Natural killer cell (primary cell): ENCODE data around the gene BCL6B. TPM values are rescaled to one million over a fixed set of nuclear protein-coding genes. Genes with fewer than 3 reads are reported as not detected.

Source experiments
- ATAC-seq, 3 donors: fragments of 150-1000 bp in 2 of 3; fragments of 200-7000 bp in 1 of 3; cut with Tn5 transposase; 1 replicate in 1 of 3; 2 replicates in 2 of 3; pipeline ENCODE4 v1.10.0; 2021; ENCODE audit warnings: mild to moderate bottlenecking in 2 of 3, moderate library complexity in 2 of 3
- DNase-seq, 2 donors: peaks; one replicate each; pipeline versions ENCODE4 v3.0.0 to v3.0.0-alpha.2; 2013 to 2021; ENCODE audit warnings: mixed read lengths in 1 of 2
- H3K27ac ChIP-seq: one replicate; pipeline ENCODE4 v1.5.1; 2013; ENCODE audit warnings: mild to moderate bottlenecking, low read length
- H3K27me3 ChIP-seq: one replicate; pipeline ENCODE4 v1.6.1; 2013; ENCODE audit warnings: low read length; ENCODE audit not compliant: control insufficient read depth, insufficient read depth
- H3K36me3 ChIP-seq: one replicate; pipeline ENCODE4 v1.6.1; 2013; ENCODE audit warnings: low read length; ENCODE audit not compliant: control insufficient read depth, insufficient read depth
- H3K4me1 ChIP-seq: one replicate; pipeline ENCODE4 v1.6.1; 2013; ENCODE audit warnings: low read length; ENCODE audit not compliant: control insufficient read depth, insufficient read depth
- H3K4me3 ChIP-seq: one replicate; pipeline ENCODE4 v1.5.1; 2013; ENCODE audit warnings: low read length
- H3K9me3 ChIP-seq: one replicate; pipeline ENCODE4 v1.6.1; 2013; ENCODE audit warnings: low read length; ENCODE audit not compliant: control insufficient read depth, insufficient read depth
- H3K27ac Mint-ChIP-seq, 2 donors: one replicate each; pipeline ENCODE4 v1.8.0; 2022; ENCODE audit warnings: mild to moderate bottlenecking in 2 of 2, mixed read lengths in 2 of 2, moderate library complexity in 1 of 2
- H3K27me3 Mint-ChIP-seq, 2 donors: one replicate each; pipeline ENCODE4 v1.8.0; 2022; ENCODE audit warnings: low read depth in 2 of 2, mixed read lengths in 2 of 2
- H3K36me3 Mint-ChIP-seq: one replicate; pipeline ENCODE4 v1.8.0; 2022; ENCODE audit warnings: mixed read lengths
- H3K4me1 Mint-ChIP-seq, 2 donors: one replicate each; pipeline ENCODE4 v1.8.0; 2022; ENCODE audit warnings: mixed read lengths in 2 of 2
- H3K4me3 Mint-ChIP-seq: one replicate; pipeline ENCODE4 v1.8.0; 2022; ENCODE audit warnings: mild to moderate bottlenecking, moderate library complexity, mixed read lengths
- H3K9me3 Mint-ChIP-seq, 2 donors: one replicate each; pipeline ENCODE4 v1.8.0; 2022; ENCODE audit warnings: mixed read lengths in 2 of 2
- CTCF ChIP-seq: fragments of 200-600 bp; IDR thresholded peaks from one replicate; pipeline ENCODE4 v1.8.0; 2022; ENCODE audit warnings: antibody characterized with exemption
- WGBS: methylation state at CpG from one replicate; pipeline ENCODE4 v1.1.7; 2013; ENCODE audit warnings: missing lambda C conversion rate; ENCODE audit not compliant: insufficient coverage; 5-methylcytosine and 5-hydroxymethylcytosine counted together
- intact Hi-C: fragments of 100-400 bp; cut with micrococcal nuclease; formaldehyde crosslinking; loops from one replicate; pipeline ENCODE4 v1.14.2; 2022
- total RNA-seq, 4 donors: library from RNA; stranded (reverse); fragments of 120-200 nt in 1 of 4; gene quantifications; one replicate each; pipeline versions ENCODE4 v1.2.3 to v1.2.4, GENCODE V29; 2013 to 2022

Gene BCL6B
- total RNA-seq, 3 donors from 2014 or later (not counting 1 experiment from before 2014, with no cell fraction given): 0.49 to 0.84 TPM; not detected in 1

DNA sequence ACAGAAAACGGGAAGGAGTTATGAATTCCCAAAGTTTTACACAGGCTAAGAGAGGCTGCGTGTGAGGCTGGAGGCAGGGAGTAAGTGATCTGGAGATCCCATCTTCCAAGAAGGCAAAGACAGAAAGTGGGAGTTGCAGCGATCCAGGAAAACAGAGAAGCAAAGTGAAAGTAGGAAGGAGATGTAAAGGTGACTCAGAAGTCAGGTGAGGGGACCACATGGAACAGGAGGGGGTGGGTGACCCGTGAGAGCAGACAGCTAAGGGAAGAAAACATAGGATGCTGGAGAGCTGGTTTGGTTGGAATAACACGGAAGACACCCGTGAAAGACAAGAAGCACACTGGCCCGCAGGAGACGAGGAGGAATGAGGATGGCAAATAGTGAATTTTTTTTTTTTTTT is 25.7 kb upstream of the BCL6B start:
- H3K4me3 Mint-ChIP-seq: no peak overlapping the region
- ATAC-seq: no peak
- peaks cover 19 to 22% of the 10 kb centered on the region in 2 donors for H3K4me1 Mint-ChIP-seq
- no peak overlapping the region for H3K27ac ChIP-seq
- peaks cover 12% of the 10 kb centered on the region for H3K36me3 Mint-ChIP-seq
- intact Hi-C loops: no loop called here
- H3K27me3 ChIP-seq: no peaks in the 10 kb centered on the region
- H3K9me3 ChIP-seq: no peaks in the 10 kb centered on the region
- DNase-seq: no peak
- no peaks in the 10 kb centered on the region for H3K27me3 Mint-ChIP-seq
- 83% methylated on average over 8 of the region's 8 CpGs for WGBS
- H3K9me3 Mint-ChIP-seq: no peaks in the 10 kb centered on the region
- H3K4me1 ChIP-seq: peaks cover 3% of the 10 kb centered on the region
- TF ChIP-seq CTCF: no peak
- peaks cover 38% of the 10 kb centered on the region for H3K36me3 ChIP-seq
- H3K4me3 ChIP-seq: no peak overlapping the region
- no peak overlapping the region for H3K27ac Mint-ChIP-seq

DNA sequence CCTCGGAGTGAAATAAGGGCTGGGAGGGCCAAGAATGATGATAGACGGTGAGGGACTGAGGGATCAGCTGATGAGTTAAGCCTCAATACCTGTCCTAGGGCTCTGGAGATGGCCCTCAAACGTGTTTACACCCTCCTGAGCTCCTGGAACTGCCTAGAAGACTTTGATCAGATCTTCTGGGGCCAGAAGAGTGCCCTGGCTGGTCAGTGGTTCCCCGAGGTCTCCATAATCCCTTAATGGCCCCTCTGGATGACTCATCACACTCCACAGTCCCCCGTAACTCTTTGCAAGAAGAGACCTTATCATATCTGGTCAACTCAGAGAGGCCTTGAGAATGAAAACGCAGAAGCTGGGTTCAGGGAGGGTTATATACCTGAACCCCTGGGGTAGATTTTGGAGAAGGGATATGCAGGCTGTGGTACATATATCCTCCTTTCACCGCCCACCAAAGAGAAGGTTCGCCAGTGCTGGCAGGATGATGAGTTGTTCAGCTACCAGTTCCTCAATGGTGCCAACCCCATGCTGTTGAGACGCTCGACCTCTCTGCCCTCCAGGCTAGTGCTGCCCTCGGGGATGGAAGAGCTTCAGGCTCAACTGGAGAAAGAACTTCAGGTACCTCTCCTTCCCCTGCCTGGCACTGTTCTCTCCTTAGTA is 23.9 kb upstream of the BCL6B start:
- H3K4me1 Mint-ChIP-seq: peaks cover 19 to 25% of the 10 kb centered on the region in 2 donors
- H3K27ac Mint-ChIP-seq: no peak overlapping the region
- H3K36me3 Mint-ChIP-seq: peaks cover 14% of the 10 kb centered on the region
- peaks cover 3% of the 10 kb centered on the region for H3K4me1 ChIP-seq
- TF ChIP-seq CTCF: no peak
- H3K4me3 Mint-ChIP-seq: no peak overlapping the region
- H3K9me3 ChIP-seq: no peaks in the 10 kb centered on the region
- no peaks in the 10 kb centered on the region for H3K9me3 Mint-ChIP-seq
- WGBS: 86% methylated on average over 11 of the region's 11 CpGs
- H3K27me3 Mint-ChIP-seq: no peaks in the 10 kb centered on the region
- peaks cover 50% of the 10 kb centered on the region for H3K36me3 ChIP-seq
- no peak overlapping the region for H3K27ac ChIP-seq
- intact Hi-C loops: no loop called here
- H3K27me3 ChIP-seq: no peaks in the 10 kb centered on the region
- ATAC-seq (no peak), DNase-seq (no peak)
- H3K4me3 ChIP-seq: no peak overlapping the region

DNA sequence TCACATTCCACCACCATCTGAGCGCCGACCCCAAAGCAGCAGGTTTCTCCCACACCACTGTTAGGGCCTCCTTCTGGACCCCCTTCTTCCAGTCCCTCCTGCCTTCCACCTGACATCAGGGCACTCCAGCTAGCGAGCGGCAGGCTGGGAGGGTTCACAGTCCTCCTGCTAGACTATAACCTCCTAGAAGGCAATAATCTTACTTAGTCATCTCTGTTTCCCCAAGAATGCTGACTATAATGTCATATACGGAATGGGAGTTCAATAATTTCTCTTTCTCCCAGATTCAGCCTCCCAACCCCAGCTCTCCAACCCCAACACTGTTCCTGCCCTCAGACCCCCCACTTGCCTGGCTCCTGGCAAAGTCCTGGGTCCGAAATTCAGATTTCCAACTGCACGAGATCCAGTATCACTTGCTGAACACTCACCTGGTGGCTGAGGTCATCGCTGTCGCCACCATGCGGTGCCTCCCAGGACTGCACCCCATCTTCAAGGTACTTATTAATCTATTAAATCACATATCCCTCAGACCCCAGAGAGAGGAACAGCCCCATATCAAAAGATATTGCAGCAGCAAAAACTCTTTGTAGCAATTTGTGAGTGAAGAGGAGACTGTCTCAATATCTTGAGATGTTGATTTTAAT is 21.4 kb upstream of the BCL6B start:
- Histone ChIP-seq H3K4me1 (no peaks in the 10 kb centered on the region), H3K27ac (no peak overlapping the region), H3K36me3 (peaks cover 53% of the 10 kb centered on the region), H3K4me3 (no peak overlapping the region), H3K9me3 (no peaks in the 10 kb centered on the region), H3K27me3 (no peaks in the 10 kb centered on the region)
- TF ChIP-seq CTCF: no peak
- intact Hi-C loops: loop anchor here (10.0 kb wide), 1 partner anchor 527 kb away; no protein-coding TSS in a partner anchor
- 81% methylated on average over 10 of the region's 10 CpGs for WGBS
- H3K4me1 Mint-ChIP-seq: peaks cover 21 to 32% of the 10 kb centered on the region in 2 donors
- H3K27ac Mint-ChIP-seq: peak overlapping the region; percentile 24 to 53
- H3K9me3 Mint-ChIP-seq: no peaks in the 10 kb centered on the region
- peaks cover 14% of the 10 kb centered on the region for H3K36me3 Mint-ChIP-seq
- ATAC-seq: no peak
- H3K27me3 Mint-ChIP-seq: no peaks in the 10 kb centered on the region
- peak in 1 of 2 donors; percentile 72 for DNase-seq
- no peak overlapping the region for H3K4me3 Mint-ChIP-seq
